Subcutaneous abdominal adipose tissue (tissue), 5 donors: ENCODE results near the gene DENND2D.

Source experiments
- H3K27ac ChIP-seq: one replicate; pipeline ENCODE4 v1.7.0; 2013; ENCODE audit warnings: low read depth, mild to moderate bottlenecking, inconsistent platforms, low read length, moderate library complexity
- H3K27me3 ChIP-seq, 5 donors: one replicate each; pipeline ENCODE4 v1.7.0; 2013; ENCODE audit warnings: low read length in 5 of 5, inconsistent platforms in 1 of 5; ENCODE audit not compliant: control insufficient read depth in 5 of 5, insufficient read depth in 4 of 5
- H3K36me3 ChIP-seq, 5 donors: one replicate each; pipeline ENCODE4 v1.7.0; 2013; ENCODE audit warnings: low read length in 5 of 5; ENCODE audit not compliant: control insufficient read depth in 5 of 5, insufficient read depth in 5 of 5
- H3K4me1 ChIP-seq, 5 donors: one replicate each; pipeline ENCODE4 v1.7.0; 2013; ENCODE audit warnings: low read length in 5 of 5, mild to moderate bottlenecking in 3 of 5, moderate library complexity in 1 of 5; ENCODE audit not compliant: control insufficient read depth in 5 of 5, insufficient read depth in 5 of 5
- H3K4me3 ChIP-seq, 5 donors: one replicate each; pipeline ENCODE4 v1.7.0; 2013; ENCODE audit warnings: low read length in 5 of 5, low read depth in 1 of 5
- H3K9ac ChIP-seq, 5 donors: one replicate each; pipeline ENCODE4 v1.7.0; 2013; ENCODE audit warnings: low read length in 5 of 5, mild to moderate bottlenecking in 4 of 5, moderate library complexity in 3 of 5
- H3K9me3 ChIP-seq, 5 donors: one replicate each; pipeline ENCODE4 v1.7.0; 2013; ENCODE audit warnings: low read length in 5 of 5; ENCODE audit not compliant: control insufficient read depth in 5 of 5
- donor health status: healthy.
- donor health status: healthy.
- donor health status: healthy.
- donor health status: healthy.
- donor health status: healthy.

DENND2D gene

GRCh38 chr1:111199881-111200801 lies at the start of gene DENND2D:
Gene DENND2D (minus strand): TSS chr1:111200646. CDS start chr1:111200459, 187 bp downstream.
- peak within 1 kb of the TSS; percentile 66 for H3K27ac ChIP-seq
- no peaks in the 10 kb centered on the region for H3K27me3 ChIP-seq
- H3K36me3 ChIP-seq: peaks cover 0 to 20% (median 0%) of the 10 kb centered on the region in 5 donors
- peaks cover 3 to 70% (median 51%) of the 10 kb centered on the region in 5 donors for H3K4me1 ChIP-seq
- no peaks in the 10 kb centered on the region for H3K9me3 ChIP-seq
- peak within 1 kb of the TSS; percentile 16 to 56 (median 26) for H3K9ac ChIP-seq
- peak within 1 kb of the TSS; percentile 19 to 55 (median 41) for H3K4me3 ChIP-seq

- Histone ChIP-seq H3K4me1 (no peaks in the 10 kb centered on the region), H3K27ac (no peak overlapping the region), H3K4me3 (no peak overlapping the region), H3K36me3 (no peaks in the 10 kb centered on the region), H3K9me3 (no peaks in the 10 kb centered on the region), H3K27me3 (peaks cover 0 to 2% (median 0%) of the 10 kb centered on the region in 5 donors), H3K9ac (no peak overlapping the region)
These were observed 49.5 kb upstream of the DENND2D start for GRCh38 chr1:111249960-111250359.

GRCh38 chr1:111247125-111247838 lies 46.8 kb upstream of the DENND2D start:
- Histone ChIP-seq H3K4me3 (no peak overlapping the region), H3K27ac (no peak overlapping the region), H3K9me3 (no peaks in the 10 kb centered on the region), H3K9ac (no peak overlapping the region), H3K4me1 (peaks cover 0 to 13% (median 0%) of the 10 kb centered on the region in 5 donors), H3K27me3 (no peaks in the 10 kb centered on the region), H3K36me3 (no peaks in the 10 kb centered on the region)

GRCh38 chr1:111242805-111243523 lies 42.5 kb upstream of the DENND2D start:
- Histone ChIP-seq H3K9me3 (no peaks in the 10 kb centered on the region), H3K36me3 (no peaks in the 10 kb centered on the region), H3K4me1 (peaks cover 0 to 13% (median 0%) of the 10 kb centered on the region in 5 donors), H3K9ac (no peak overlapping the region), H3K27ac (no peak overlapping the region), H3K27me3 (no peaks in the 10 kb centered on the region), H3K4me3 (no peak overlapping the region)

- Histone ChIP-seq H3K36me3 (no peaks in the 10 kb centered on the region), H3K27ac (no peak overlapping the region), H3K9ac (no peak overlapping the region), H3K4me3 (no peak overlapping the region), H3K27me3 (no peaks in the 10 kb centered on the region), H3K4me1 (peaks cover 0 to 13% (median 0%) of the 10 kb centered on the region in 5 donors), H3K9me3 (no peaks in the 10 kb centered on the region)
These were observed 41.4 kb upstream of the DENND2D start for GRCh38 chr1:111241797-111242196.

GRCh38 chr1:111238056-111238795 lies 37.8 kb upstream of the DENND2D start:
- Histone ChIP-seq H3K9ac (no peak overlapping the region), H3K4me1 (peaks cover 0 to 7% (median 0%) of the 10 kb centered on the region in 5 donors), H3K9me3 (no peaks in the 10 kb centered on the region), H3K36me3 (no peaks in the 10 kb centered on the region), H3K27me3 (peaks cover 0 to 2% (median 0%) of the 10 kb centered on the region in 5 donors), H3K4me3 (no peak overlapping the region), H3K27ac (no peak overlapping the region)

- Histone ChIP-seq H3K9me3 (no peaks in the 10 kb centered on the region), H3K9ac (no peak overlapping the region), H3K36me3 (no peaks in the 10 kb centered on the region), H3K4me1 (no peaks in the 10 kb centered on the region), H3K4me3 (no peak overlapping the region), H3K27me3 (peaks cover 0 to 2% (median 0%) of the 10 kb centered on the region in 5 donors), H3K27ac (no peak overlapping the region)
These were observed 36.4 kb upstream of the DENND2D start for GRCh38 chr1:111236806-111237205.

- H3K27ac ChIP-seq: no peak overlapping the region
- no peaks in the 10 kb centered on the region for H3K36me3 ChIP-seq
- H3K4me3 ChIP-seq: no peak overlapping the region
- H3K9ac ChIP-seq: no peak overlapping the region
- peaks cover 0 to 2% (median 0%) of the 10 kb centered on the region in 5 donors for H3K27me3 ChIP-seq
- no peaks in the 10 kb centered on the region for H3K4me1 ChIP-seq
- no peaks in the 10 kb centered on the region for H3K9me3 ChIP-seq
These were observed 35.9 kb upstream of the DENND2D start for GRCh38 chr1:111236379-111236778.

- H3K9ac ChIP-seq: no peak overlapping the region
- H3K27ac ChIP-seq: no peak overlapping the region
- no peak overlapping the region for H3K4me3 ChIP-seq
- H3K27me3 ChIP-seq: peaks cover 0 to 2% (median 0%) of the 10 kb centered on the region in 5 donors
- H3K36me3 ChIP-seq: no peaks in the 10 kb centered on the region
- H3K9me3 ChIP-seq: no peaks in the 10 kb centered on the region
- no peaks in the 10 kb centered on the region for H3K4me1 ChIP-seq
These were observed 34.4 kb upstream of the DENND2D start for GRCh38 chr1:111234866-111235265.
